Pancreas (tissue), 10 donors: ENCODE measurements around the gene LRMDA. TPM values are rescaled to one million over a fixed set of nuclear protein-coding genes. Genes with fewer than 3 reads are reported as not detected.

ENCODE experiments used
- ATAC-seq, 4 donors: fragments of 200-7000 bp; cut with Tn5 transposase; one replicate each; pipeline versions ENCODE4 v1.8.0 to v1.9.1; 2020; ENCODE audit warnings: mild to moderate bottlenecking in 4 of 4, moderate library complexity in 4 of 4
- DNase-seq, 6 donors: peaks; one replicate each; pipeline ENCODE4 v3.0.0-alpha.2; 2020
- FAIRE-seq: peaks from 2 replicates; lab custom pipeline; 2012; peaks lifted over from hg19 to GRCh38; lab: Jason Lieb, UNC
- H3K27ac ChIP-seq, 4 donors: fragments of 200-600 bp; sonication (generic); 1 replicate in 3 of 4; 2 replicates in 1 of 4; pipeline versions ENCODE4 v1.5.0 to v1.8.0; 2020
- H3K27me3 ChIP-seq, 4 donors: fragments of 200-600 bp; one replicate each; pipeline ENCODE4 v1.8.0; 2021
- H3K36me3 ChIP-seq, 3 donors: fragments of 200-600 bp; sonication (generic) in 1 of 3; one replicate each; pipeline versions ENCODE4 v1.5.0 to v1.8.0; 2020 to 2021
- H3K4me1 ChIP-seq, 3 donors: fragments of 200-600 bp; one replicate each; pipeline ENCODE4 v1.8.0; 2021
- H3K4me3 ChIP-seq, 4 donors: fragments of 200-600 bp; sonication (generic) in 2 of 4; one replicate each; pipeline versions ENCODE4 v1.5.0 to v1.8.0; 2020 to 2021
- H3K9me3 ChIP-seq, 4 donors: fragments of 200-600 bp; one replicate each; pipeline ENCODE4 v1.8.0; 2021
- WGBS, 2 donors: extraction: QIAGEN DNeasy Blood & Tissue Kit; methylation state at CpG; one replicate each; pipeline ENCODE4 v1.1.7; 2013; 5-methylcytosine and 5-hydroxymethylcytosine counted together
- intact Hi-C, 3 donors: fragments of 100-400 bp; cut with DNase I; formaldehyde crosslinking; loops; one replicate each; pipeline versions ENCODE4 v1.11.1 to v1.14.2; 2022
- polyA plus RNA-seq, 2 donors: library from polyadenylated mRNA; stranded (reverse); fragments of 200-250 nt; gene quantifications; one replicate each; pipeline ENCODE4 v1.2.3, GENCODE V29; 2013
- total RNA-seq, 6 donors: library from RNA; stranded (reverse); fragmentation: NEBNext Ultra II Directional in 4 of 6; extraction: Animal tissue kit (Norgen Biotek cat#: 25700) in 4 of 6; gene quantifications; one replicate each; pipeline versions ENCODE4 v1.2.1 to v1.2.4, GENCODE V29; 2021 to 2023
- TF ChIP-seq, protein P1 (sequence below), 4 donors: fragments of 200-600 bp; sonication (generic) in 3 of 4; IDR thresholded peaks; one replicate each; pipeline versions ENCODE4 v1.5.0 to v1.8.0; 2021; ENCODE audit warnings: antibody characterized with exemption in 4 of 4
- donor health status: healthy with polysubstance abuse.
- donor health status: DM: no; HTN: no; CAD: no; lungs with moderate emphysema.
- donor health status: DM: no; HTN: no; CAD: no.
- donor health status: control.
- donor health status: control.
- donor health status: Bipolar disorder and iron deficiency.
- donor health status: DM: yes; HTN: yes; CAD: no.
- donor health status: DM: no; HTN: no; CAD: no.
- donor health status: DM: no; HTN: no; CAD: no.
- donor health status: DM: yes; HTN: yes; CAD: no.

Gene LRMDA
- total and polyA plus RNA-seq, 8 donors = 4.6 to 21.2 (median 13.4) TPM

DNA sequence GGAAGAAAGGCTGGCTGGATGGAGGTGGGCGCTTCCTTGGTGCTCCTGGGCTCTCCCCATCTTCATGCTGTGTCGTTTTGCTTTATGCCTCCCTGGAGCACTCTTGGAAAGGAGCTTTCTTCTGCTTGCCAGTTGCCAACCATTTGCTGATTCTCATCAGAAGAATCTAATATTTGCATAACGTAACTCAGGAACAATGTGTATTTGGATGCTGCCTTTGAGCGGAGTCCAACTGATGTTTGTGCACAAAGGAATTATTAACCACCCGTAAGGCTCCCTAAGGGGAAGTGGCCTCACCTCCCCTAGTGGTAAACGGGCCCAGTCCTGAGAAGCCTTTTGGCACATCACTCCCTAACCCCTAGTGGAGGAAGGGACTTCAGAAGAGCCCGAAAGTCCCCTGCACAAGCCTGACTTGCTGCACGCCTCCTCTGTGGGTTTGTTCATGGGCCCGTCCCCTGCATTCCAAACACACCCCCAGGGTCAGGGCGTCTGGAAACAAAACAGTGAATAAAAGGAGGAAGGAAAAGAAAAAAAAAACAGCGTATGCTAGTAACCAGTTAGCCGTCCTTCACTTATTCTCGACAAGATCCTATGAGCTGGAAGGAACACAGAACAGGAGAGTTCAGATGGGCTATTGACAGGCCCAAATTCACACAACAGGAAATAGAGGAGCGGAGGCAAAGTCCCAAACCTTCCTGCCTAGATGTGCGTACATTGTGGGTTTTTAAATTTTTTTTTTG lies 602.2 kb downstream of the LRMDA start:
- WGBS, 2 donors = 50 to 53% methylated on average over 15 of the region's 15 CpGs
- Histone ChIP-seq H3K4me3 (no peak overlapping the region), H3K27me3 (no peaks in the 10 kb centered on the region), H3K4me1 (peaks cover 0 to 12% (median 0%) of the 10 kb centered on the region in 3 donors), H3K9me3 (no peaks in the 10 kb centered on the region), H3K36me3 (no peaks in the 10 kb centered on the region), H3K27ac (peak overlapping the region in 2 of 4 donors; percentile 55 to 62)
- no peak for FAIRE-seq
- TF ChIP-seq, protein P1, sequence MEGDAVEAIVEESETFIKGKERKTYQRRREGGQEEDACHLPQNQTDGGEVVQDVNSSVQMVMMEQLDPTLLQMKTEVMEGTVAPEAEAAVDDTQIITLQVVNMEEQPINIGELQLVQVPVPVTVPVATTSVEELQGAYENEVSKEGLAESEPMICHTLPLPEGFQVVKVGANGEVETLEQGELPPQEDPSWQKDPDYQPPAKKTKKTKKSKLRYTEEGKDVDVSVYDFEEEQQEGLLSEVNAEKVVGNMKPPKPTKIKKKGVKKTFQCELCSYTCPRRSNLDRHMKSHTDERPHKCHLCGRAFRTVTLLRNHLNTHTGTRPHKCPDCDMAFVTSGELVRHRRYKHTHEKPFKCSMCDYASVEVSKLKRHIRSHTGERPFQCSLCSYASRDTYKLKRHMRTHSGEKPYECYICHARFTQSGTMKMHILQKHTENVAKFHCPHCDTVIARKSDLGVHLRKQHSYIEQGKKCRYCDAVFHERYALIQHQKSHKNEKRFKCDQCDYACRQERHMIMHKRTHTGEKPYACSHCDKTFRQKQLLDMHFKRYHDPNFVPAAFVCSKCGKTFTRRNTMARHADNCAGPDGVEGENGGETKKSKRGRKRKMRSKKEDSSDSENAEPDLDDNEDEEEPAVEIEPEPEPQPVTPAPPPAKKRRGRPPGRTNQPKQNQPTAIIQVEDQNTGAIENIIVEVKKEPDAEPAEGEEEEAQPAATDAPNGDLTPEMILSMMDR (IDR thresholded peaks at IDR 0.05) = peak in 2 of 4 donors; percentile 8 to 24
- peak; percentile 60 to 78 (median 70) for ATAC-seq
- peak in 4 of 6 donors; percentile 28 to 58 (median 43) for DNase-seq
- intact Hi-C loops = loop anchor here in 2 of 3 donors (10.0 kb wide), 1 partner anchor 639 kb away; no protein-coding TSS in a partner anchor

DNA sequence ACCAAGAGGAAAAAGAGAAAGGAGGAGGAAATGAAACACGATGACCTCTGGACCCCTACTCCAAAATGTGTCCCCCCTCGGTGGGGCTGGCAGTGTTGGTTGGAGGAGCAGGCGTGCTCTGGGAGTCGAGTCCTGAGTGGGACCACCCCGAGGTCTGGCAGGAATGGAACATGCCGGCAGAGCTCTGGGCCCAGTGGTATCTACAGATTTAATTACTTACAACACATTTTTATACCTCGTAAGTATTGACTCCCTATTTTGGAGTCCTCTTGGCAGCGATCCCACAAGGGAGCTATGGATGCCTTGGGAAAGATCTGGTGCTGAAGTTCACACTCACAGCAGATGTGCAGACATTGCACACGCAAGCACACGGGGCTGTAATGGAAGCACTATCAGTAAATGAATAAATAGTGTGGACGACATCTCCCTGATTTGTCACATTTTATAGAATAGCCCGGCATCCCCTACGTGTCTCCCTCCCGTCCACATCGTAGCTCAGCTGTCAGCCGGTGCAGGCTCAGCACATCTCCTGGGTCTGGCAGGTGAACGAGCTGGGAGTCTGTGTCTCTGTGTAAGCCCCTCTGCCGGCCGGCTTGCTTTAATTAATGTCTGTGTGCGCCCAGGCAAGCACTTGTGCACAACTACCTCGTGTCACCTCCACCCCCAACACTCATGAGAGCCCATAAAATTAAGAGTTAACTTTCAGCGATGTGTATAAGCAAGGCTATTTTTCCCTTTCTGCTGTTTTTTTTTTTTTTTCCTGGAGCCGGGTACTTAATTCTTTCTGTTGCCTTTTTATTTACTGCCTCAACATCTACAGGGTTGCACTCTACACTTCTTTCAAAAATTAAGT lies 603.2 kb downstream of the LRMDA start:
- DNase-seq = peak in 1 of 6 donors; percentile 31
- Histone ChIP-seq H3K27me3 (no peaks in the 10 kb centered on the region), H3K36me3 (no peaks in the 10 kb centered on the region), H3K4me1 (peaks cover 0 to 12% (median 0%) of the 10 kb centered on the region in 3 donors), H3K27ac (peak overlapping the region in 2 of 4 donors; percentile 55 to 62), H3K9me3 (no peaks in the 10 kb centered on the region), H3K4me3 (no peak overlapping the region)
- TF ChIP-seq, protein P1 (IDR thresholded peaks at IDR 0.05) = no peak
- WGBS, 2 donors = 76 to 77% methylated on average over 23 of the region's 23 CpGs
- intact Hi-C loops = loop anchor here in 2 of 3 donors (10.0 kb wide), 1 partner anchor 640 kb away; no protein-coding TSS in a partner anchor
- no peak for ATAC-seq
- no peak for FAIRE-seq

DNA sequence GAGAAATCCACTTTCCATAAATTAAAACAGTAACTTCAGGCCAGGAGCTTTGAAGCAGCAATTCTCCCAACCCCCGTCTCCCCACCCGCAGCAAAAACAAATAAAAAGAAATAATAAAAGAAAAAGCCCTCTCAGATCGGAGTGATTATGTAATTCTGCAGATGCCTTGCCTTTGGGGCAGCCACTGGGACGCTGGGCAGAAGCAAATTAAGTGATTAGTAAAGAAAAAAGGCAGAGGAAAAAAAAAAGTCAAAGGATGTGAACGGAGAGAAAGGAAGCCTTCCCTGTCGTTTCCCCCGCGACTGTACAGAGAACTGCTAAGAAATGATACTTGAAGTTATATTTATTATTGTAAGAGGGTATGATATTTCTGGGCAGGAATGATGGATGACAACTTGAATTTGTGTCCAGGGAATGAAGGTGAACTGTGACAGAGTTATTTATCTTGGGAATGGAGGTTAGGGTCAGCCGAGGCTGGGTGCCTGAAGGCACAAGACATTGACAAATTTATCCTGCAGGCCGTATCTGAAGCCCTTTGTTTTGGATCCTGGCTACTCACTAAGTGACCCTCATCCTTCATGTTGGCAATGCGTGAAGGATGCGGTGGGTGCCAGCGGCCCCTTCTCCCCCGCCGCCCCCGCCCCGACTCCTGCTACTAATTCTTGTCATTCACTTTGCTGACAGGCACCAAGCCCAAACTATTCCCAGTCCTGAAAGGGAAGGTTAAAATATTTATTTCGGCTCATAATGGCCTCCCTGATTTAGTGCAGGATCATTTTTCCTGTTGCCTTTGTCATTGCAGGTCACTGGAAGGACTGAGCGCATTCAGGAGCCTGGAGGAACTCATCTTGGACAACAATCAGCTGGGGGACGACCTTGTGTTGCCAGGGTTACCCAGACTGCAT lies 604.0 kb downstream of the LRMDA start:
- H3K36me3 ChIP-seq = no peaks in the 10 kb centered on the region
- peaks cover 0 to 12% (median 0%) of the 10 kb centered on the region in 3 donors for H3K4me1 ChIP-seq
- no peaks in the 10 kb centered on the region for H3K9me3 ChIP-seq
- peak; percentile 11 to 36 (median 30) for ATAC-seq
- WGBS, 2 donors = 56 to 63% methylated on average over 20 of the region's 20 CpGs
- H3K27me3 ChIP-seq = no peaks in the 10 kb centered on the region
- peak in 1 of 6 donors; percentile 18 for DNase-seq
- intact Hi-C loops = loop anchor here in 2 of 3 donors (10.0 kb wide), 1 partner anchor 641 kb away; no protein-coding TSS in a partner anchor
- no peak overlapping the region for H3K27ac ChIP-seq
- FAIRE-seq = no peak
- H3K4me3 ChIP-seq = peak overlapping the region in 1 of 4 donors; percentile 17
- TF ChIP-seq, protein P1 (IDR thresholded peaks at IDR 0.05) = no peak
